HepG2 (cell line): ENCODE measurements around the gene OR6C65. TPM values are rescaled to one million over a fixed set of nuclear protein-coding genes. Genes with fewer than 3 reads are reported as not detected.

ENCODE experiments used
- ATAC-seq: fragments of 200-7000 bp; cut with Tn5 transposase; 3 replicates; pipeline ENCODE4 v1.9.1; 2020; ENCODE audit warnings: mild to moderate bottlenecking, moderate library complexity
- BruUV-seq: library from RNA; stranded (reverse); fragments of 400-500 nt; replicated peaks from 2 replicates; lab custom pipeline; 2021; lab: Mats Ljungman, UMichigan
- CTCF ChIA-PET: fragments of 300-600 bp; formaldehyde crosslinking; extraction: SDS; loops from one replicate; lab custom pipeline; 2021; ENCODE audit warnings: low total read pairs, inconsistent platforms, low intra/inter-chr PET ratio; lab: Yijun Ruan, JAX
- POLR2A ChIA-PET: fragments of 350-600 bp; sonication (Branson Sonifier 250); formaldehyde crosslinking; loops from one replicate; lab custom pipeline; 2020; ENCODE audit warnings: antibody characterized with exemption, inconsistent platforms; lab: Yijun Ruan, JAX
- DNase-seq: peaks from one replicate; pipeline ENCODE4 v3.0.0-alpha.2; 2015; ENCODE audit warnings: low spot score
- FAIRE-seq: peaks from 3 replicates; lab custom pipeline; 2011; peaks lifted over from hg19 to GRCh38; lab: Jason Lieb, UNC
- H2AFZ ChIP-seq: one replicate; pipeline ENCODE4 v1.6.1; 2011; ENCODE audit warnings: low read length, inconsistent platforms
- H3K27ac ChIP-seq: fragments of 300-600 bp; 3 replicates; pipeline ENCODE4 v1.8.0; 2011; ENCODE audit warnings: mixed run types, mild to moderate bottlenecking, mixed read lengths, low read length, inconsistent platforms; ENCODE audit not compliant: insufficient read depth; ENCODE audit errors: extremely low read length
- H3K27me3 ChIP-seq, 2 experiments: fragments of 200-600 bp in 1 of 2; 2 replicates in 1 of 2; 3 replicates in 1 of 2; pipeline versions ENCODE4 v1.6.0 to v1.8.0; 2011; ENCODE audit warnings: low read length in 2 of 2, mild to moderate bottlenecking in 2 of 2, moderate library complexity in 2 of 2, inconsistent platforms in 1 of 2; ENCODE audit not compliant: insufficient read depth in 2 of 2, control insufficient read depth in 1 of 2
- H3K36me3 ChIP-seq, 2 experiments: fragments of 200-600 bp in 1 of 2; replicated peaks in 1 of 2; 2 replicates in 1 of 2; 3 replicates in 1 of 2; pipeline versions ENCODE4 v1.5.1 to v1.8.0; 2011; ENCODE audit warnings: low read length in 2 of 2, inconsistent platforms in 1 of 2; ENCODE audit not compliant: insufficient read depth in 2 of 2, control insufficient read depth in 1 of 2
- H3K4me1 ChIP-seq: 2 replicates; pipeline ENCODE4 v1.5.1; 2012; ENCODE audit warnings: low read length, inconsistent platforms; ENCODE audit not compliant: insufficient read depth
- H3K4me2 ChIP-seq: 2 replicates; pipeline ENCODE4 v1.6.0; 2011; ENCODE audit warnings: low read depth, low read length, inconsistent platforms
- H3K4me3 ChIP-seq, 3 experiments: fragments of 200-600 bp in 1 of 3; sonication (generic), shearing (Covaris generic) in 1 of 3; replicated peaks in 1 of 3; 2 replicates each; pipeline ENCODE4 v1.5.1; 2011 to 2016; ENCODE audit warnings: low read length in 3 of 3, inconsistent platforms in 2 of 3, low read depth in 2 of 3, mild to moderate bottlenecking in 2 of 3, control low read depth in 1 of 3, mixed read lengths in 1 of 3; ENCODE audit not compliant: insufficient read depth in 1 of 3
- H3K79me2 ChIP-seq: one replicate; pipeline ENCODE4 v1.6.1; 2011; ENCODE audit warnings: low read length, inconsistent platforms; ENCODE audit not compliant: insufficient read depth
- H3K9ac ChIP-seq: 2 replicates; pipeline ENCODE4 v1.6.0; 2011; ENCODE audit warnings: mild to moderate bottlenecking, low read depth, low read length, inconsistent platforms; ENCODE audit not compliant: insufficient read depth
- H3K9me3 ChIP-seq: 2 replicates; pipeline ENCODE4 v1.5.1; 2012; ENCODE audit warnings: mild to moderate bottlenecking, low read length
- H4K20me1 ChIP-seq: 2 replicates; pipeline ENCODE4 v1.6.0; 2011; ENCODE audit warnings: inconsistent platforms, mild to moderate bottlenecking, low read length, moderate library complexity; ENCODE audit not compliant: insufficient read depth
- ADNP ChIP-seq: sonication (generic); formaldehyde crosslinking; IDR thresholded peaks from 2 replicates; pipeline ENCODE4 v1.4.0; 2020; ENCODE audit warnings: missing genetic modification reagents
- ATF1 ChIP-seq: IDR thresholded peaks from 2 replicates; pipeline ENCODE4 v1.6.1; 2016; ENCODE audit warnings: mild to moderate bottlenecking, control low read depth
- FOXJ3 ChIP-seq: sonication (generic); formaldehyde crosslinking; IDR thresholded peaks from 2 replicates; pipeline ENCODE4 v1.4.0; 2020; ENCODE audit warnings: missing genetic modification reagents, mild to moderate bottlenecking, borderline replicate concordance
- GLI4 ChIP-seq: sonication (generic); formaldehyde crosslinking; IDR thresholded peaks from 2 replicates; pipeline ENCODE4 v1.5.1; 2020; ENCODE audit warnings: missing genetic modification reagents, mild to moderate bottlenecking, moderate library complexity, borderline replicate concordance
- IKZF1 ChIP-seq: fragments of 450-650 bp; IDR thresholded peaks from 2 replicates; pipeline ENCODE4 v1.7.1; 2016
- KLF6 ChIP-seq: IDR thresholded peaks from 2 replicates; pipeline ENCODE4 v1.8.0; 2016; ENCODE audit warnings: missing biosample characterization, missing genetic modification reagents
- LRRFIP1 ChIP-seq: sonication (generic); formaldehyde crosslinking; conservative IDR thresholded peaks from 2 replicates; pipeline ENCODE4 v1.4.0; 2020; ENCODE audit warnings: missing genetic modification reagents
- MYC ChIP-seq: sonication (generic); formaldehyde crosslinking; IDR thresholded peaks from 2 replicates; pipeline ENCODE4 v1.9.0; 2021; ENCODE audit warnings: missing genetic modification reagents, borderline replicate concordance
- NFRKB ChIP-seq: fragments of 450-650 bp; IDR thresholded peaks from 2 replicates; pipeline ENCODE4 v1.6.1; 2017
- NR0B2 ChIP-seq: sonication (generic); formaldehyde crosslinking; IDR thresholded peaks from 2 replicates; pipeline ENCODE4 v1.4.0; 2020; ENCODE audit warnings: mild to moderate bottlenecking, missing genetic modification reagents
- NR2F2 ChIP-seq: IDR thresholded peaks from 2 replicates; pipeline ENCODE4 v1.6.1; 2012; ENCODE audit warnings: low read depth, inconsistent platforms, borderline replicate concordance
- POGZ ChIP-seq: sonication (generic); formaldehyde crosslinking; IDR thresholded peaks from 2 replicates; pipeline ENCODE4 v1.4.0; 2020; ENCODE audit warnings: mild to moderate bottlenecking, missing genetic modification reagents
- SAP130 ChIP-seq: IDR thresholded peaks from 2 replicates; pipeline ENCODE4 v1.6.1; 2016; ENCODE audit warnings: low read depth
- SNAPC4 ChIP-seq: sonication (generic); formaldehyde crosslinking; IDR thresholded peaks from 2 replicates; pipeline ENCODE4 v1.4.0; 2020; ENCODE audit warnings: mild to moderate bottlenecking, missing genetic modification reagents
- YY1 ChIP-seq: IDR thresholded peaks from 2 replicates; pipeline ENCODE4 v1.6.1; 2011; ENCODE audit warnings: low read length, low read depth, moderate library complexity, mild to moderate bottlenecking; ENCODE audit not compliant: insufficient read depth, insufficient replicate concordance
- ZNF10 ChIP-seq: sonication (generic); formaldehyde crosslinking; IDR thresholded peaks from 2 replicates; pipeline ENCODE4 v1.4.0; 2020; ENCODE audit warnings: mild to moderate bottlenecking, low read depth, missing genetic modification reagents, borderline replicate concordance
- ZNF713 ChIP-seq: sonication (generic); formaldehyde crosslinking; IDR thresholded peaks from 2 replicates; pipeline ENCODE4 v1.4.0; 2020; ENCODE audit warnings: mild to moderate bottlenecking, missing genetic modification reagents
- WGBS: methylation state at CpG from one replicate; pipeline ENCODE4 v1.1.6; 2017; ENCODE audit warnings: low lambda C conversion rate; 5-methylcytosine and 5-hydroxymethylcytosine counted together
- in situ Hi-C: cut with HindIII; loops from 2 replicates; pipeline ENCODE4 v1.10.0; 2017; ENCODE audit warnings: low pct_unique_long_range_greater_than_20kb; ENCODE audit not compliant: extremely low pct_ligation_motif_present
- intact Hi-C: fragments of 100-400 bp; cut with micrococcal nuclease; formaldehyde crosslinking; loops from one replicate; pipeline ENCODE4 v1.10.0; 2022; ENCODE audit not compliant: unreplicated experiment
- polyA plus RNA-seq, 8 experiments: library from polyadenylated mRNA; depleted of rRNA in 3 of 8; stranded (reverse) in 7 of 8; unstranded in 1 of 8; fragments of >200 nt; fragmentation: Illumina TruSeq in 4 of 8; extraction: Trizol in 4 of 8; gene quantifications; 2 replicates each; pipeline versions ENCODE4 v1.2.1 to v1.2.3, GENCODE V29; 2011 to 2016; ENCODE audit warnings: low read depth in 4 of 8, missing spikeins in 1 of 8, mixed read lengths in 1 of 8; ENCODE audit not compliant: insufficient read depth in 1 of 8
- total RNA-seq, 5 experiments: library from RNA; depleted of rRNA; stranded (reverse); fragments of >200 nt; fragmentation: Illumina TruSeq; extraction: Trizol; gene quantifications; 2 replicates each; pipeline ENCODE4 v1.2.3, GENCODE V29; 2016; ENCODE audit warnings: low read depth in 1 of 5
- TF ChIP-seq, protein P1 (sequence below): sonication (generic); formaldehyde crosslinking; IDR thresholded peaks from 2 replicates; pipeline ENCODE4 v1.5.1; 2020; ENCODE audit warnings: missing genetic modification reagents, mild to moderate bottlenecking, borderline replicate concordance

The OR6C65 gene
- total and polyA plus RNA-seq, 2 of the 13 experiments (the other 11 are each of a cell fraction or from before 2014, with no cell fraction given), result not detected

- Histone ChIP-seq H4K20me1 (no peaks in the 10 kb centered on the region), H3K9me3 (peaks cover 4% of the 10 kb centered on the region; the same call in 1 of the 2 replicates), H3K4me2 (no peak overlapping the region), H3K36me3 (no peaks in the 10 kb centered on the region), H3K27ac (no peak overlapping the region), H2AFZ (no peak overlapping the region), H3K4me1 (0 out of 2 replicates have a peak, but pooled peaks cover 3% of the 10 kb centered on the region), H3K79me2 (no peaks in the 10 kb centered on the region), H3K4me3 (no peak overlapping the region), H3K27me3 (no peaks in the 10 kb centered on the region), H3K9ac (no peak overlapping the region)
- FAIRE-seq (no peak), DNase-seq (no peak), ATAC-seq (no peak)
- POLR2A ChIA-PET, result no interaction called here
- no TSS peak for BruUV-seq
- WGBS, result 98% methylated on average over 1 of the region's 1 CpG
- intact Hi-C loops, result loop anchor here (5.0 kb wide), 1 partner anchor 57 kb away; no protein-coding TSS in a partner anchor
- in situ Hi-C loops, result loop anchor here (5.0 to 25.0 kb wide), 2 partner anchors 172 to 258 kb away; no protein-coding TSS in a partner anchor
- CTCF ChIA-PET, result interaction anchor here (1.8 kb wide), 1 partner anchor 174 kb away, joined by 28 read pairs; no protein-coding TSS in a partner anchor
- TF ChIP-seq POGZ, result no peak
- no peak for TF ChIP-seq NFRKB
- TF ChIP-seq ATF1 (CRISPR knock-in tag), result no peak
- TF ChIP-seq NR2F2, result no peak
- no peak for TF ChIP-seq LRRFIP1
- TF ChIP-seq IKZF1, result no peak
- TF ChIP-seq ZNF713 (CRISPR knock-in tag), result no peak
- TF ChIP-seq NR0B2 (CRISPR knock-in tag), result no peak
- no peak for TF ChIP-seq SNAPC4 (CRISPR knock-in tag)
- TF ChIP-seq ADNP (CRISPR knock-in tag), result no peak
- TF ChIP-seq, protein P1, sequence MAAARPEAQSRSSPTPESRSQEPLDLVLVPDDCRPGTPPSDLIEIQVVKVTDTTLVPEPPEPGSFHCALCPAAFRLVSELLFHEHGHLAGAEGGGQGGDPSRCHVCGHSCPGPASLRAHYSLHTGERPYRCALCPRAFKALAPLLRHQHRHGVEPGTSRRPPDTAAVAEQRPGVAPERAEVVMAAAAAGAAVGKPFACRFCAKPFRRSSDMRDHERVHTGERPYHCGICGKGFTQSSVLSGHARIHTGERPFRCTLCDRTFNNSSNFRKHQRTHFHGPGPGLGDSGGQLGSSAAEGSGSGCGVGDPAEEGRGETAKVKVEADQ (CRISPR knock-in tag), result no peak
- no peak for TF ChIP-seq SAP130
- no peak for TF ChIP-seq GLI4 (CRISPR knock-in tag)
- TF ChIP-seq MYC (CRISPR knock-in tag), result no peak
- TF ChIP-seq FOXJ3, result no peak
- no peak for TF ChIP-seq YY1
- TF ChIP-seq ZNF10 (CRISPR knock-in tag), result no peak
- TF ChIP-seq KLF6, result no peak
Measured at GRCh38 chr12:55445357-55445756, 45.0 kb downstream of the OR6C65 start.
